Measurements from ENCODE around the gene FAM3A. TPM values are rescaled to one million over a fixed set of nuclear protein-coding genes. Genes with fewer than 3 reads are reported as not detected.

FAM3A gene
- total RNA-seq, 1 donor from 2014 or later, result 36.5 TPM

GRCh38 chrX:154539077-154539476 is 23.0 kb upstream of the FAM3A start:
- no peak for TF ChIP-seq CTCF (IDR thresholded peaks at IDR 0.05)
- peaks cover 39% of the 10 kb centered on the region for H3K4me1 Mint-ChIP-seq (ENCODE audit: low read depth)
- H3K36me3 Mint-ChIP-seq (ENCODE audit: low read depth), result peaks cover 2% of the 10 kb centered on the region
- no peaks in the 10 kb centered on the region for H3K9me3 Mint-ChIP-seq (ENCODE audit: low read depth)
- no peaks in the 10 kb centered on the region for H3K27me3 Mint-ChIP-seq (ENCODE audit: low read depth)
- H3K27ac Mint-ChIP-seq (ENCODE audit: unreplicated experiment), result no peak overlapping the region
- DNase-seq (ENCODE audit: low spot score), result no peak
- no peak overlapping the region for H3K4me3 Mint-ChIP-seq (ENCODE audit: unreplicated experiment)

- no peak for TF ChIP-seq CTCF (IDR thresholded peaks at IDR 0.05)
- Mint-ChIP-seq H3K4me1 (ENCODE audit: low read depth) (peaks cover 19% of the 10 kb centered on the region), H3K36me3 (ENCODE audit: low read depth) (peaks cover 6% of the 10 kb centered on the region), H3K9me3 (ENCODE audit: low read depth) (no peaks in the 10 kb centered on the region), H3K27ac (ENCODE audit: unreplicated experiment) (no peak overlapping the region), H3K4me3 (ENCODE audit: unreplicated experiment) (no peak overlapping the region), H3K27me3 (ENCODE audit: low read depth) (no peaks in the 10 kb centered on the region)
- no peak for DNase-seq (ENCODE audit: low spot score)
These were observed 19.9 kb upstream of the FAM3A start for GRCh38 chrX:154535892-154536291.

GRCh38 chrX:154534526-154535322 is 18.7 kb upstream of the FAM3A start:
- Mint-ChIP-seq H3K9me3 (ENCODE audit: low read depth) (no peaks in the 10 kb centered on the region), H3K4me1 (ENCODE audit: low read depth) (peaks cover 17% of the 10 kb centered on the region), H3K27me3 (ENCODE audit: low read depth) (no peaks in the 10 kb centered on the region), H3K4me3 (ENCODE audit: unreplicated experiment) (no peak overlapping the region), H3K36me3 (ENCODE audit: low read depth) (peaks cover 6% of the 10 kb centered on the region), H3K27ac (ENCODE audit: unreplicated experiment) (peak overlapping the region; percentile 17)
- no peak for DNase-seq (ENCODE audit: low spot score)
- TF ChIP-seq CTCF (IDR thresholded peaks at IDR 0.05), result peak; percentile 94

- Mint-ChIP-seq H3K27me3 (ENCODE audit: low read depth) (no peaks in the 10 kb centered on the region), H3K9me3 (ENCODE audit: low read depth) (no peaks in the 10 kb centered on the region), H3K27ac (ENCODE audit: unreplicated experiment) (no peak overlapping the region), H3K4me1 (ENCODE audit: low read depth) (peaks cover 15% of the 10 kb centered on the region), H3K4me3 (ENCODE audit: unreplicated experiment) (no peak overlapping the region), H3K36me3 (ENCODE audit: low read depth) (peaks cover 6% of the 10 kb centered on the region)
- no peak for TF ChIP-seq CTCF (IDR thresholded peaks at IDR 0.05)
- DNase-seq (ENCODE audit: low spot score), result no peak
These were observed 16.7 kb upstream of the FAM3A start for GRCh38 chrX:154532690-154533089.

- Mint-ChIP-seq H3K4me3 (ENCODE audit: unreplicated experiment) (no peak overlapping the region), H3K4me1 (ENCODE audit: low read depth) (peaks cover 26% of the 10 kb centered on the region), H3K36me3 (ENCODE audit: low read depth) (peaks cover 6% of the 10 kb centered on the region), H3K27ac (ENCODE audit: unreplicated experiment) (peak overlapping the region; percentile 66), H3K9me3 (ENCODE audit: low read depth) (no peaks in the 10 kb centered on the region), H3K27me3 (ENCODE audit: low read depth) (no peaks in the 10 kb centered on the region)
- DNase-seq (ENCODE audit: low spot score), result no peak
- TF ChIP-seq CTCF (IDR thresholded peaks at IDR 0.05), result no peak
These were observed 15.6 kb upstream of the FAM3A start for GRCh38 chrX:154531626-154532025.
